Fibroblast of the aortic adventitia (primary cell): ENCODE measurements around the gene LRBA. TPM values are rescaled to one million over a fixed set of nuclear protein-coding genes. Genes with fewer than 3 reads are reported as not detected.
A peak's percentile ranks its signal among the peaks of the same experiment; 100 is the strongest.

Source experiments
- DNase-seq: peaks from one replicate; pipeline ENCODE4 v3.0.0-alpha.2; 2010; ENCODE audit warnings: low read depth
- H3K4me3 ChIP-seq: 2 replicates; pipeline ENCODE4 v1.5.1; 2011; ENCODE audit warnings: low read depth, mild to moderate bottlenecking, control low read depth, low read length, moderate library complexity
- CTCF ChIP-seq: IDR thresholded peaks from 2 replicates; pipeline ENCODE4 v1.5.1; 2011; ENCODE audit warnings: mild to moderate bottlenecking, low read length, control low read depth, inconsistent platforms; ENCODE audit not compliant: insufficient read depth
- total RNA-seq: library from RNA; depleted of rRNA; stranded (reverse); fragments of >200 nt; gene quantifications from 2 replicates; pipeline ENCODE4 v1.2.3, GENCODE V29; 2012; ENCODE audit warnings: low replicate concordance

LRBA gene
- total RNA-seq, 1 donor: 45.8 TPM

DNA sequence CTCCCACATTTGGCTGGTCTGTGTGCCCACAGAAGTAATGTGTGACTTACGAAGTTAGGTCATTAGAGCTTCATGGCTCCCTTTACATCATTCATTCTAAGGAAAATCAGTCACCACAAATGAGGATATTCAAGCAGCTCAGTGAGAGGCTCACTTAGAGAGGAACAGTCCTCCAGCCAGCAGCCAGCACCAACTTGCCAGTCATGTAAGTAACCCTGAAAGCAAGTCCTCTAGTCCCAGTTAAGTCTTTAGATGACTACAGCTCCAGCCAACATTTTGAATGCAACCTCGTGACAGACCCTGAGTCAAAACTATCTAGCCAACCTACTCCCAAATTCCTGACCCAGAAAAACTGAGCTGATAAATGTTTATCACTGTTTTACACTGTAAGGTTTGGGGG lies 71.3 kb downstream of the LRBA start:
- no peak for TF ChIP-seq CTCF
- peak; percentile 27 for DNase-seq
- no peak overlapping the region for H3K4me3 ChIP-seq

GRCh38 chr4:150943126-150943525 lies 72.0 kb downstream of the LRBA start:
- DNase-seq: no peak
- no peak overlapping the region for H3K4me3 ChIP-seq
- TF ChIP-seq CTCF: no peak

GRCh38 chr4:150942539-150942938 lies 72.5 kb downstream of the LRBA start:
- no peak for DNase-seq
- no peak overlapping the region for H3K4me3 ChIP-seq
- no peak for TF ChIP-seq CTCF

DNA sequence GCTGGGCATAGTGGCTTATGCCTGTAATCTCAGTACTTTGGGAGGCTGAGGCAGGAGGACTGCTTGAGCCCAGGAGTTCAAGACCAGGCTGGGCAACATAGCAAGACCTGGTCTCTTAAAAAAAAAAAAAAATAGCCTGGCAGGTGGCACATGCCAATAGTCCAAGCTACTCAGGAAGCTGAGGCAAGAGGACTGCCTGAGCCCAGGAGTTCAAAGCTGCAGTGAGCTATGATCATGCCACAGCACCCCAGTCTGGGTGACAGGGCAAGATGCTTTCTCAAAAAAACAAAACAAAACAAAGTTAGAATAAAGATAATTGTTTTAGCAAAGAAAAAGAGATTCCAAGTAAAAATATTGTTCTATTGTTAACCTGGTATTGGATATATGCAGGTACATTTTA lies 75.0 kb downstream of the LRBA start:
- no peak for DNase-seq
- no peak for TF ChIP-seq CTCF
- H3K4me3 ChIP-seq: no peak overlapping the region

GRCh38 chr4:150939530-150939929 lies 75.6 kb downstream of the LRBA start:
- no peak overlapping the region for H3K4me3 ChIP-seq
- no peak for TF ChIP-seq CTCF
- no peak for DNase-seq

- no peak overlapping the region for H3K4me3 ChIP-seq
- peak; percentile 27 for DNase-seq
- TF ChIP-seq CTCF: no peak
Measured at GRCh38 chr4:150938873-150939499, 76.1 kb downstream of the LRBA start.

GRCh38 chr4:150938417-150938816 lies 76.7 kb downstream of the LRBA start:
- no peak for DNase-seq
- TF ChIP-seq CTCF: no peak
- H3K4me3 ChIP-seq: no peak overlapping the region
